ENCODE results near the gene CASP10.

The CASP10 gene

GRCh38 chr2:201197781-201198180 lies 14.8 kb downstream of the CASP10 start:
- DNase-seq, result no peak

- no peak for DNase-seq
Observed at GRCh38 chr2:201199847-201200246, 16.9 kb downstream of the CASP10 start.

GRCh38 chr2:201200345-201200744 lies 17.4 kb downstream of the CASP10 start:
- no peak for DNase-seq

GRCh38 chr2:201201371-201201770 lies 18.4 kb downstream of the CASP10 start:
- no peak for DNase-seq

GRCh38 chr2:201203916-201204654 lies 21.1 kb downstream of the CASP10 start:
- no peak for DNase-seq

- DNase-seq, result no peak
Observed at GRCh38 chr2:201204655-201205514, 21.9 kb downstream of the CASP10 start.

GRCh38 chr2:201205515-201205849 lies 22.5 kb downstream of the CASP10 start:
- no peak for DNase-seq

- DNase-seq, result no peak
Observed at GRCh38 chr2:201208563-201209252, 25.8 kb downstream of the CASP10 start.

- no peak for DNase-seq
Observed at GRCh38 chr2:201215963-201216362, 33.0 kb downstream of the CASP10 start.

GRCh38 chr2:201216918-201217317 lies 34.0 kb downstream of the CASP10 start:
- DNase-seq, result no peak

- no peak for DNase-seq
Observed at GRCh38 chr2:201218780-201219179, 35.8 kb downstream of the CASP10 start.

- DNase-seq, result peak in 1 of 2 experiments; percentile 3
Observed at GRCh38 chr2:201219328-201220096, 36.6 kb downstream of the CASP10 start.

- DNase-seq, result no peak
Observed at GRCh38 chr2:201220102-201220570, 37.2 kb downstream of the CASP10 start.

- DNase-seq, result no peak
Observed at GRCh38 chr2:201223089-201224073, 40.4 kb downstream of the CASP10 start.

GRCh38 chr2:201228271-201228911 lies 45.5 kb downstream of the CASP10 start:
- no peak for DNase-seq

GRCh38 chr2:201228912-201229290 lies 46.0 kb downstream of the CASP10 start:
- no peak for DNase-seq

GRCh38 chr2:201231781-201232466 lies 49.0 kb downstream of the CASP10 start:
- DNase-seq, result peak; percentile 83 to 93

GRCh38 chr2:201232467-201232815 lies 49.5 kb downstream of the CASP10 start:
- DNase-seq, result no peak

GRCh38 chr2:201233192-201233811 lies 50.4 kb downstream of the CASP10 start:
- peak; percentile 78 for DNase-seq

Data from NCI-H526 (cell line).